Measurements from ENCODE around the gene SAPCD1. TPM values are rescaled to one million over a fixed set of nuclear protein-coding genes. Genes with fewer than 3 reads are reported as not detected.

The SAPCD1 gene
- polyA plus RNA-seq, 1 donor = 2.4 TPM

DNA sequence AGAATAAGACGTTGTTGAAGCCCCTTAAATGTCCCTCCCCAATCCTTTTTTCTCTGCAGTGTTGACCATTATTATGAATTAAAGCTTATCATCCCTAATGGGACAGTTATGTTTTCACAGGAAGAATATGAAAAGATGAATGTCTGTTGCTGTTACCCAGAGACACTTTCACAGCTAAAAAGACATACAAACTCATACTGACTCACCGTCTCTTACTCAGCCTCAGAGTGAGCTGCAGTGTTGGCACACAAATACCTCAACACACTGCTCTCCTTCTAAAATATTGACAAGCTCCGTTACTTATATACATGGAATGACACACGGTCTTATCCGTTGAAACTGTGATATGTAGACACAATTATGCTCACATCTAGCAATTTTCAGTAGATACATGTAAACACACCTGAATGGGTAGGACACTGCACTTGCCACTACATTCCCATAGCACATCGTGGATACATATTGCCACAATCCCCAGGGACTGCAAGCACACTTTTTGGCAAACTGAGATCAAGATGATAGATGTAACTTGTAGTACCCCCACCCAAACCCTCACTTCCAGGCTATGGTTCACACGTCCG lies 9.6 kb upstream of the SAPCD1 start:
- DNase-seq = no peak

DNA sequence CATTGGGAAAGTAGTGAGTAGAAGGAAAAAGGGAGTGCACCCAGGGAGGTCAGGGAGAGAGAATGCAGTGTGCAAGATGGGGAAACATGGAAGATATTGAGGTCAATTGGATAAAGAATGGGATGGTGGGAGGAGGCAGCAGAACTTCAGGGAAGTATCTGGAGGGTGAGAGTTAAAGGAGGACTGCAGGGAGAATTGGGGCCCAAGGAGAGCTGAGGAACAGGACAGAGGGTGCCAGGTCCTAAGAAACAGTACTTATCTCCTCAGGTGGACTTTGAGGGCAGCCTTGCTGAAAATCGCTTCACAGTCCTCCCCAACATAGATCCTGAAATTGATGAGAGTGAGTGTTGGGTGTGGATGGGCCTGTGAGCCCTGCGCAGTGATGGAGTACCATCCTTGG lies 4.2 kb upstream of the SAPCD1 start:
- DNase-seq = no peak

DNA sequence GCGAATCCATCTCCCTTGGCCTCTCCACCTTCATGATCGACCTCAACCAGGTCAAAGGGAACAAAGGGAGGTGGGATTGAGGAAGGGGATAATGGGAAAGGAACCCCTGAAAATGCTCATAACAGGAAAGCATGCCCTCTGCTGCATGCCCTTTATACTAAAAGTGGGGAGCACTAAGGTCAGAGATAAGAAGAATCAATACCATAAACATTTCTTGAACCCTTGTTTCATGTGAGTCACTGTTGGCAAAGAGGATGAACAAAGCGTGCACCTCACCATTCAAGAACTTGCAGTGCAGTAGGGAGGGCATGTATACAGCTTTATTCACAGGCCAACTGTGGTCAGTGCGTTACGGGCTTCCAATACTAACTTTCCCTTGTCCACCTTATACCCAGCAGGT lies 1.7 kb upstream of the SAPCD1 start:
- no peak for DNase-seq

DNA sequence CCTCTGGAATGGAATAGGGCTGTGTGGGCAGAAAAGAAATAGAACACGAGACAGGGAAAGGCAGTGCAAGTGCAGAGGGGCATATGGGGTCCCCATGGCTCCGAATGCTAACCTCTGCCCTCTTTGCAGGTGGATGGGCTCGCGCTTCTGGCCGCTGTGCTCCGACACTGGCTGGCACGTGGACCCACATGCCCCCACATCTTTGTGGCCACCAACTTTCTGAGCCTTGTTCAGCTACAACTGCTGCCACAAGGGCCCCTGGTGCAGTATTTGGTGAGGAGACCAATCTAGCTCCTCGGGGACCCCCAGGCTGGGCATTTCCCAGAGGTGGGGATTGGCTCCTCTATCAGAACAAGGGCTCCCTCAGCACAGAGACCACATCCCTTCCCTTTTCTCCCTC lies 1.1 kb upstream of the SAPCD1 start:
- no peak for DNase-seq

DNA sequence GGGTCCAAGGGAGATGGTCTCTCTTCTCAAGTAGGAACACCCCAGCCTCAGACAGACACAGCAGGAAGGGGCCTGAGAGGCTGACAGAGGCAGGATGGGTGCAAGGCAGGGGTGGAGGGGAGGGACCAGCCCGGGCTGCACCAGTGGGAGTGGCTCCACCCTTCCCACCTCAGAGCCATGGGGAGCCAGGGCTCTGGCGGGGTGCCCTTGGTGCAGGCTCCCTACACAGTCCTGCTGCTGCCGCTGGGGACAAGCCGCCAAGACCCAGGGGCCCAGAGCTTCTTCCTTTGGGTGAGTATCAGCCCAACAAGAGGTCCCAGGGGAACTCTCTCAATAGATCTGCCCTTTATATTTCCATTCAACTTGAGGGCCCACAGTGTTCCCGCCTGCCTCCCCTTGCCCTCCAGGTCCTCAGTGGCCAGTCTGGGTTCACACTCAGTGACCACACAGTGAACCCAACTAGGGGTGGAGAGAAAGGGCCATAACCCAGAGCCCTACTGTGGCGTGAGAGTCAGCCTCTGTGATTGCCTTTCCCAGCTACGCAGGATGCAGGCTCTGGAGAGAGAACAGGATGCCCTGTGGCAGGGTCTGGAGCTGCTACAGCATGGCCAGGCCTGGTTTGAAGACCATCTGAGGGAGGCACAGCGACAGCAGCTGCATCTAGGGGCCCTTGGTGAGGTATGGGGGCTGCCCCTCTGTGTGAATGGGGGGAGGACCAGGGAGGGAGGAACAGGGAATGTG lies 592 bp downstream of the SAPCD1 start:
- no peak for DNase-seq

DNA sequence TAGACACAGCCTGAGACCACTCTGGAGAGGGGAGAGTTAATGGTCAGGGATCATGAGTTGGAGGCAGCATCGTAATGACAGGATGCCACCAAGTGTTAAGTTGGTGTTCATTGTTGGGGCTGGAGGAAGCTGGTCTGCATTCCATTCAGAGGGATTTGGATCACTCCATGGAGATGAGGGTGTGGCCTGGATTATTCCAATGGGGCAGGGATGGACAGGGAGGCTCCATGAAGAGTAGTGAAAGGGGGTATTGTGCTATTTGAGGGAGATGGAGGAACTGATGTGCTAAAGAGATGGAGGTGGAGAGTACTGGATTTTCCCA lies 1.1 kb downstream of the SAPCD1 start:
- DNase-seq = no peak

DNA sequence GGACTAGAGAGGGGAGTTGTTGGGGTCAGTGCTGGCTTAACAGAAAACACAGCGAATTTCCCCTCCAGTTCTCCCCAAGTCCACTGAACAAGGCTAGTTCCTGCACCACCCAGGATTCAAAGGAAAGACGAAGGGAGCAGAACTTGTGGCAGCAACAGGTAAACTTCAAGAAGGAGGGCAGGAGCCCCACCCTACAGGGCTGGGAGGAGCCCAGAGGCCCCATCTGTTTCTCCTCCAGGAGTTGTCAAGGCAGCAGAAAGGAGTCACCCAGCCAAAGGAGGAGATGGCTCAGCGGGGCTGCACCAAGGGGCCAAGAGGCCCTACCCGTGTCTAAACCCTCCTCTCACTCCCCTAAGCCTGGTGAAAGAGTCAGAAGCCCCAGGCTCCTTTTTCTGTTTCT lies 1.7 kb downstream of the SAPCD1 start:
- DNase-seq = no peak

DNA sequence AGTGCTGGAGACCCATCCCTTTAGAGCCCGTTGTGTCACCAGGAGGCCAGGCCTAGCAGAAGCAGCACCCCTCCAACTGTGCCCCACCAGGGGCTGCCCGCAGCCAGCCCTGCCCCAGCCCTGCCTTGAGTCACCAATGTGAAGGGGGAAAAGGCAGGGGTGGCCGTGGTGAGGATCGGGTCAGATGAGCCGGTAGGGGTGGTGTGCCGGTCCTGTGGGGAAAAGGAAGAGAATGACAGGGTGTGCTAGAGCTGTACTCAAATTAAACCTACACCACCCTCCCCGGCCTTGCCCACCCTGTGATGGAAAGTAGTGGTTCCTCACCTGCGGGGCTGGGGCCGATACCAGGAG lies 3.1 kb downstream of the SAPCD1 start:
- DNase-seq = no peak

DNA sequence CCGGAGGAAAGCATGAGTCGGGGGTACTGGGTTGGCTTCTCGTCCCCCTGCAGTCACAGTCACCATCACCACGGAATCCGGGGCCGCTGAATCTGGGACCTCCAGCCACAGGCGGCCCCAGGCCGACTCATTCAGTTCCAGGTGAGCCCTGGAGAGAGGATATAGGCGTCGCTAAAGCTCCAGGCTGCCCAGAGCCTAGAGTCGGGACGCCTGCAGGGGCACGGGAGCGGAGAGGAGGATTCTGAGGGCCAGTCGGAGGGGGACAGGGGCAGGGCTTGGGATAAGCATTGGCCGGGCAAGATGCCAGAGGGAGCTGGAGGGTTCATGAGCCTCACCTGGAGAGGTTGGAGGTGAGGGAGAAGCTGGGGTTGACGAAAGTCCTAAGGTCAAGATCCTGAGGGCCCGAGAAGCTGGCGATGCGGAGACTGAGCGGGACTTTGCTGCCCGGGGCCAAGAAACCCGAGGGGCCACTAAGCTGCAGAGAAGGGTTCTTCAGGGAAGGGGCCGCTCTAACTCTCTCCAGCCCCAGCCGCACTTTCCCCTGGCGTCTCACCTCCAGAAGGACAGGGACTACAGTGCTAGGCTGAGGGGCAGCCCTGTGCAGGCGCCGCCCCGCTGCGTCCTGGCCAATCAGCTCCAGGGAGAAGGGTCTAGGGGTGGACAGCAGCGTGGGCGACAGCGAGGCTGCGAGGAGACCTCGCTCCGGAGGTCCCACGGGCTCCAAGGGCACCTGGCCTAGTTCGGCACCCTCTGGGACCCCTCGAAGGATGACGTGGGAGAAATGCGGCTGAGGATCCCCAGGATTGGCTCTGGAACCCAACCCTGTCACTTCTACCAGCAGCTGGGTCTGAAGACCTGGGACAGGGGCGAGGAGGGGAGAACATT lies 3.7 kb downstream of the SAPCD1 start:
- DNase-seq = peak; percentile 31

DNA sequence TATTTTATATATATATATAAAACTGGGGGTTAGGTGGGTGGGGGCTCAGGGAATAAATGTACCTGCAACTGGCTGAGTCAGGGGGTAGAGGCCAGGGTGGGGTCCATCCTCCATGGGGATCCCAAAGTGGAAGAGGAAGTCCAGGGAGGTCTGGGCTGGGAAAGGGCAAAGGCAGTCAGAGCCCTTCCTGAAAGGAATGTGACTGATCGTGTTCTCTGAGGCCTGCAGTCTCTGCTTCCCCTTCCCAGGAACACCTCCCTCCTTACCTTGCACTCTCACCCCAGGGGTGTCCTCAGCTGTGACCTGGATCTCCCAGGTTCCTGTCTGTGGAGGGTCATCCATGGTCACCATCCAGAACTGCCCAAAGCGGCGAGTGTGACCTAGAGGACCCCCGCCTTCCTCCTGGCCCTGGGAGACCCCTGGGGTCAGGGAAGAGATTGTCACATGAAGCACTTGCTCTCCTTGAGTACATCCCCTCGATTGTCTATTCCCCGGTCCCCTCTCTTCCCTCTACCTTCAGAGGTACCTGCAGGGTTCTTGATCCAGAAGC lies 4.7 kb downstream of the SAPCD1 start:
- no peak for DNase-seq

DNA sequence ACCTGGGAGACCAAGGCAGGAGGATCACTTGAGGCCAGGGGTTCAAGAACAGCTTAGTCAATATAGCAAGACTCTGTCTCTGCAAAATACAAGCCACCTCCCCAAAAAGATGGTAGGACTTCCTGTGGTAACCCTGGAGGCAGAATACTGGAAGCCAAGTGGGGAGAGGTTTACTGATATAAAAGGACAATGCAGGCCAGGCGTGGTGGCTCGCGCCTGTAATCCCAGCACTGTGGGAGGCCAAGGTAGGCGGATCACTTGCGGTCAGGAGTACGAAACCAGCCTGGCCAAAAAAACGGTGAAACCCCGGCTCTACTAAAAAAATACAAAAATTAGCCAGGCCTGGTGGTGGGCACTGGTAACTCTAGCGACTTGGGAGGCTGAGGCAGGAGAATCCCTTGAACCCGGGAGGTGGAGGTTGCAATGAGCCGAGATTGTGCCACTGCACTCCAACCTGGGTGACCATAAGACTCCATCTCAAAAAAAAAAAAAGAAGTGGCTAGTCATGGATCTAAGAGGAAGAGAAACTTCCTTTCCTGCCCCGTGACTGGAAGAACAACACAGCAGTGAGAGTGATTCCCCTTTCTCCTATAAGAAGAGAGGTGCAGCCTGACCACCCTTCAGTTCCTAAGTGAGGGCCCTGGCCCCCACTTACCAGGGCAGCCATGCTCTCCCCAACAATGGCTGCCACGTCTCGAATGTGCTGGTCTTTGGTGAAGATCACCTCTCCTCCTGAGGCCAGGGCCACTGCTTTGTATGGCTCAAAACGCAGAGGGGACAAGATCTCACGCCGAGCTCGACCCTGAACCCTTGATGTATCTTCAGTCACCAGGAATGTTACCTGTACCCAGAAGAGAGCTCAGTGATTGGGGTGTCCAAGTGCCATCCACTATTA lies 6.2 kb downstream of the SAPCD1 start:
- DNase-seq = no peak

DNA sequence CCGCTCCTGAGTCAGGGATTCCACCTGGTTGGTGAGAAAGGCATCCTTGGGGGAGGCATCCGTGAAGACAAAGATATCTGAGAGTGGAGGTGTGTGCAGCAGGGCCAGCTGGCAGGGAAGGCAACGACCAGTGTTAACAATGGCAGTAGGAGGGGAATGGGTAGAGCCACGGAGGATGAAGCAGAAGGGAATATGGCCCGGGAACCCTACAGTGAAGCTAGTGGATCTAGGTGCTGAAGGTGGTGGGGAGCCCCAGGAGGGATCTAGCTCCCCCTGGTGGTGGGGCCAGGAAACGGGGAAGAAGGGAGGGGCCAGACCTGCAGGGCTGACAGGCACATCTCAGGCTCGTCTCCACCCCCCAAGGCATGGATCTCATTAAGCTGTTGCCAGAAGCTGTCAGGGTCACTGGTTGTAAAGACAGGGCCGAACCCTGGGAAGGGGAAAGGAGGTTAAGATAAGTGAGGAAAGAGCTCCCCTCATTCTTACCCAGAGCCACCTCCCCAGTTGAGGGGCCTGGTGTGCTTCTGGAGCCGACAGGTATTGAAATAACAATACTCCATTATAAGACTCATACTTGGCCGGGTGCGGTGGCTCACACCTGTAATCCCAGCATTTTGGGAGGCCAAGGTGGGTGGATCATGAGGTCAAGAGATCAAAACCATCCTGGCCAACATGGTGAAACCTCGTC lies 7.4 kb downstream of the SAPCD1 start:
- DNase-seq = no peak

DNA sequence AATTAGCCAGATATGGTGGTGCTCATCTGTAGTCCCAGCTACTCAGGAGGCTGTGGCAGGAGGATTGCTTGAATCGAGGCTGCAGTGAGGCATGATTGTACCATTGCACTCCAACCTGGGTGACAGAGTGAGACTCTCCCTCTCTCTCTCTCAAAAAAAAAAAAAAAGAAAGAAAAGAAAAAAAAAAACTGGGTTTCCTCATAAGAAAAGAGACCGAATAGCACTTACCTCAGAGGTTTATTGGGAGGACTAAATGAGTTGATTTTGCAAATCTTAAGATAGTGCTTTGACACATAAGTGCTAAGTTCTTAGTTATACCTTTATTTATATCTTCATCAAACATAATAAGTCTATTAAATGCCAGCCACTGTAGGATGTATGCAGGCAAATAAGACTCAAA lies 8.4 kb downstream of the SAPCD1 start:
- DNase-seq = no peak

DNA sequence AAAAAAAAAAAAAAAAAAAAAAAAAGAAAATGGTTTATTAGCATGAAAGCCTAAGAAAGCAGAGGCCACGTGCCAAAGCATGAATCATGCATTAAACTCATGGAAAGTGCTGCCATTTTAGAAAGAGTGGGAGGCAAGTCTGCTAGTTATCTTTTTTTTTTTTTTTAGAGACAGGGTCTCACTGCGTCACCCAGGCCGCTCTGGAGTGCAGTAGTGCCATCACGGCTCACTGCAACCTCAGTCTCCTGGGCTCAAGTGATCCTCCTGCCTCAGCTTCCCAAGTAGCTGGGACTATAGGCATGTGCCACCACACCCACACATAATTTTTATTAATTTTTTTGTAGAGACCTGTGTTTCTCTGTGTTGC lies 9.5 kb downstream of the SAPCD1 start:
- no peak for DNase-seq

DNA sequence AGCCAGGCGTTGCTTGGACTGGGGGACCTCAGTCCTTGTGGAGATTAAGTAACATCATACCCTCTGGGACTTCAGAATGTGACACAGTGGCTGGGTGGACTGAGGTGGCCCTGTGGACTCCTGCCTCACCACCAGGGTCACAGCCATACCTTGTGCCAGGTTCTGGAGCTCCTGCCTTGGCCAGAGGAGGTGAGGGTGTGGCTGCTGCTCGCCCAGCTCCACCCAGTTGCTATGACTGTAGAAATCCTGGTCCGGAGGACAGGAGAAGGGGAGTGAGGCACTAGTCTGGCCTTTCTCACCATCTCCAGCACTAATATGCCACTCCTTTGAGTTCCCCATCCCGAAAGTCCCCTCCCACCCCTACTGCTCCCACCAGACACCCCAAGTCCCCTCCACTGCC lies 12.7 kb downstream of the SAPCD1 start:
- DNase-seq = no peak

DNA sequence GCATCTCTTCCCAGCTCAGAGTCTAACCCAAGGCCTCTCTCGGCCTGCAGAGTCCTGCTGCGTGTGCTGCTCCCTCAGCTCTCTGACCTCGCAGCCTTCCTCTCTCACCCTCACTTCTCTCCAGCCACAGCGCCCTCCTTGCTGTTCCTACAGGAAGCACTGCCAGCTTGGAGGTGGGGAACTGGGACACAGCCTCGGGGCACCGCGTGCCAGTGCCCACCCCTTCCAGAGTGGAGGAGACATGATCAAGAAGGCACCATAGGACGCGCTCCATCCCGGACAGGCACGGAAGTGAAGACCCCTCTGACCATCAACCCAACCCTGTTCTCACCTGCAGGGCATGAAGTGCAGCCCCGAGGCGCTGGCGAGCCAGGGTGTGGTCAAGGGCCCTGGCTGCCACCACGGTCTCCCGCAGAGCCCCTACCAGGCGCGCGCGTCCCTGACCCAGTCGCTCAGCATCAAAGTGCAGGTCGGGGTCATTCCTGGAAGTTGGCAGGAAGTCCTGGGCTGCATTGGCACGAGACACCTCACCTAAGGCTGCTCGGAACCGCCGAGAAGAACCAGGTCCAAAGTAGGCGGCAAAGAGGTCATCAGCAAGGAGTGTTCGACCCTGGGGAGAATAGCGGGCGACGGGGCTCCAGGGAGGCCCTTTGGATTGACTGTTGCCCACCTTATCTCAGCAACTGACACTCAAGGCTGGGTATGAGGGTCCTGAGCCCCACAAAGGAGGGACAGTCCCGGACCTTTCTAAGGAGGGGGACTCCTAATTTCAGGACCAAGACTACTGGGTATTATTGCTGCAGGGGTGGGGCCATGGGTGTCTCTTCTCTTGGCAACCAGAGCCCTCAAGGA lies 13.4 kb downstream of the SAPCD1 start:
- no peak for DNase-seq

DNA sequence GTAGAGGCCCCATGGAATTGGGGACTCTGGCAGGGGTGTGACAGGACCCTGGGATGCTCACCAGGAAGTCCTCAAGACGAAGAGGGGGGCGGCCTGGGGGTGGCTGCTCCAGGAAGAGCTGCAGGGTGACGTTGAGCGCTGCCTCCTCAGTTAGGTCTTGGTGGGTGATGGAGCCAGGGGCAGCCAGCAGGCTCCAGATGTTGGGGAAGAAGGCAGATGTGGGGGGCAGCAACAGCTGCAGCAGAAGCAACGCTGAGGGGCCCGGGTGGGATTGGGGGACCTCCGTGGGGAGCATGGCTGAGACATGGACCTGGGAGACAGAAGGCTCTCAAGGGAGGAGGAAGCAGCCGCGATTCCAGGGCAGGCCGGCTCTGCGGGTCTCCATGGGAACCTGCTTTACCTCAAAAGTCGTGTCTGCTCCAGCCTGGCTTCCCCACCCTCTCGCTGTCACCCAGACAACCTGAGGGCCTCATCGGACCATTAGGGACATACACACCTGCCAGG lies 14.1 kb downstream of the SAPCD1 start:
- no peak for DNase-seq

DNA sequence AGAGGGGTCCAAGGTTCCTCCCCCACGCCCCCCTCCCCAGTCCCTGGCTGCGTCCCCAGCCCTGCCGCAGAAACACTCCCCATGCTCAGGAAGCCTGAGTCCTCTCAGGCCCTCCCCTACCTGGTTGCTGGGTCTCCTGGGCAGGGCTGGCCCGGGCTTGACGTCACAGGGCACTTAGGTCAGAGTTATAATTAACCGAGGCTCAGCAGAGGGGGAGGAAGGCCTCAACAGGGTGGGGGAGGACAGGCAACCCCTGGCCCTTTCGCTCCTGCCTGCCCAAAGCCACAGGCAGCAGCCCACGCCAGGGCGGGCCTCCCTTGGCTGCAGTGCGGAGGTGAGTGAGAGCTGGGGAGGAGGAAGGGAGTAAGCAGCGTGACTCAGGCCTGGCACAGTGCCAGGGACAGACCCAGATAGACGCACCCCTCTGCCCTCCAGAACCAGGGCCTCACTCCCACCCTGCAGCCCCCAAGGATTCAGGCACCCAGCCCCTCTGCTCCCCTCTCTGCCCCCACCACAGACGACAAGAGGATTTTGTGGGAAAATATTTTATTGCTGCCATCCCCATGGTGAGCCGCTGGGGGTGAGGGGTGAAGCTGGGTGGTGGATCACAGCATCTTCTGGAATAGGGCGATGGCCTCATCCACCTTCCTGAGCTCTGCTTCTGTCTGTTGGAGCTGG lies 14.7 kb downstream of the SAPCD1 start, which contains the start of gene VWA7:
Gene VWA7 (minus strand): TSS at position 340 of the 678 bp plus-strand sequence. CDS start 549 bp downstream, outside the sequence.
- no peak for DNase-seq

DNA sequence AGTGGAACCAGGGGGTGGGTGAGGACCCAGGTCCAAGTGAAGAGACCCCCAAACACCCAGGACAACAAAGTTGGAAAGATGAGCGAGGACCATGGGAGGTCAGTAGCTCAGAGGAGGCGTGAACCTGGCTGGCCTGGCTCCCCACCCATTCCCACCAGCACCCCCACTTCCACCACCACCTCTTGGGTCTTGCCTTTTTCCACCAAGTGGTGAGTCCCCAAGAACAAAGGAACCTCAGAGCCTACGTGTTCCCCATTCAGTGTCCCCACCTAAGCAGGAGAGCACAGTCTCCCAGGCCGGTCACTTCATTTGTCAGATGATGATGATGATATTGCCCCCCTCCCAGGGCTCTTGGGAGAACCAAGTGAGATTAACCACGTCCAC lies 15.2 kb downstream of the SAPCD1 start:
- DNase-seq = no peak

DNA sequence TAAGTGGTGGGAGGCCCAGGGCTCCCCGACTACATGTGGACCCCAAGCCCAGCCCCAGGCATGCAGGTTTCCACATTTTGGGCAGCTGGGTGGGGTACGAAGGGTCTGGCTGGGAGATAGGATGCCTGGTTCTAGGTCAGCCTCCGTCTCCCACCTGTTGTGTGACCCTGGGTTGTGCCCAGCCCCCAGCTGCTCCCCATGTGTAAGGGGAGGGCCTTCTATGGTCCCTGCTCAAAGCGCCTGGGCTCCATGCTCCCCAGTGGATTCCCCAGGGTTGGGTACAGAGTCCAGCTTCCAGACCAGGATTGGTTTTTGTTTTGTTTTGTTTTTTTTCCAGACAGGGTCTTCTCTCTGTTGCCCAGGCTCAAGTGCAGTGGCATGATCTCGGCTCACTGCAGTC lies 15.7 kb downstream of the SAPCD1 start:
- no peak for DNase-seq

Data from hindlimb muscle (tissue), 1 donor.